GM18873 (cell line): ENCODE results near the gene SCAF1.

Experiments used
- ATAC-seq: cut with Tn5 transposase; IDR thresholded peaks from one replicate; pipeline ENCODE4 v1.9.1; 2021; ENCODE audit warnings: mild to moderate bottlenecking, moderate library complexity, moderate number of reproducible peaks; ENCODE audit not compliant: unreplicated experiment, low FRiP score

Gene SCAF1

GRCh38 chr19:49701271-49701786 lies 59.3 kb downstream of the SCAF1 start:
- ATAC-seq = no peak

- no peak for ATAC-seq
Observed at GRCh38 chr19:49704888-49705642, 63.1 kb downstream of the SCAF1 start.

GRCh38 chr19:49705919-49706318 lies 63.9 kb downstream of the SCAF1 start:
- no peak for ATAC-seq
